HG02970 (cell line): ENCODE results near the gene HIPK1.
"Not testable (repeated sequence)": the region's sequence is repeated elsewhere in the genome, so short reads cannot be mapped to it uniquely, and the experiment has no call there.

Experiments used
- ATAC-seq: cut with Tn5 transposase; IDR thresholded peaks from one replicate; pipeline ENCODE4 v1.9.1; 2021; ENCODE audit warnings: mild to moderate bottlenecking, moderate library complexity, moderate number of reproducible peaks; ENCODE audit not compliant: unreplicated experiment, low FRiP score

HIPK1 gene

GRCh38 chr1:114006825-114007224 lies 77.7 kb downstream of the HIPK1 start:
- ATAC-seq = not testable (repeated sequence)

GRCh38 chr1:114008480-114008941 lies 79.4 kb downstream of the HIPK1 start:
- ATAC-seq = no peak

- no peak for ATAC-seq
Observed at GRCh38 chr1:114008993-114009392, 79.9 kb downstream of the HIPK1 start.

GRCh38 chr1:114009393-114009792 lies 80.3 kb downstream of the HIPK1 start:
- no peak for ATAC-seq

- no peak for ATAC-seq
Observed at GRCh38 chr1:114010433-114011184, 81.5 kb downstream of the HIPK1 start.

GRCh38 chr1:114011796-114012195 lies 82.7 kb downstream of the HIPK1 start:
- no peak for ATAC-seq

GRCh38 chr1:114015075-114015474 lies 86.0 kb downstream of the HIPK1 start:
- no peak for ATAC-seq

- ATAC-seq = not testable (repeated sequence)
Observed at GRCh38 chr1:114019724-114020123, 90.6 kb downstream of the HIPK1 start.

- ATAC-seq = no peak
Observed at GRCh38 chr1:114021665-114022099, 92.6 kb downstream of the HIPK1 start.

GRCh38 chr1:114022877-114023276 lies 93.8 kb downstream of the HIPK1 start:
- ATAC-seq = no peak

GRCh38 chr1:114023377-114023776 lies 94.3 kb downstream of the HIPK1 start:
- no peak for ATAC-seq

- no peak for ATAC-seq
Observed at GRCh38 chr1:114024049-114024448, 94.9 kb downstream of the HIPK1 start.

GRCh38 chr1:114025609-114026401 lies 96.7 kb downstream of the HIPK1 start:
- ATAC-seq = no peak

- no peak for ATAC-seq
Observed at GRCh38 chr1:114026797-114027196, 97.7 kb downstream of the HIPK1 start.
